Astrocyte (in vitro differentiated cells and primary cell): ENCODE results near the gene EML1. TPM values are rescaled to one million over a fixed set of nuclear protein-coding genes. Genes with fewer than 3 reads are reported as not detected.

ENCODE experiments used
- DNase-seq: peaks from one replicate; pipeline ENCODE4 v3.0.0-alpha.2; 2010; ENCODE audit warnings: low read depth
- FAIRE-seq: peaks from 2 replicates; lab custom pipeline; 2011; peaks lifted over from hg19 to GRCh38; lab: Jason Lieb, UNC
- H2AFZ ChIP-seq: 2 replicates; pipeline ENCODE4 v1.6.0; 2012; ENCODE audit warnings: low read depth, low read length, inconsistent platforms
- H3K27ac ChIP-seq: 2 replicates; pipeline ENCODE4 v1.5.1; 2011; ENCODE audit warnings: low read depth, low read length, inconsistent platforms
- H3K27me3 ChIP-seq: 2 replicates; pipeline ENCODE4 v1.6.0; 2011; ENCODE audit warnings: low read length, inconsistent platforms; ENCODE audit not compliant: insufficient read depth
- H3K36me3 ChIP-seq: 2 replicates; pipeline ENCODE4 v1.5.1; 2011; ENCODE audit warnings: low read length, inconsistent platforms; ENCODE audit not compliant: insufficient read depth
- H3K4me1 ChIP-seq: 2 replicates; pipeline ENCODE4 v1.5.1; 2011; ENCODE audit warnings: low read length, inconsistent platforms; ENCODE audit not compliant: insufficient read depth
- H3K4me2 ChIP-seq: 2 replicates; pipeline ENCODE4 v1.6.0; 2012; ENCODE audit warnings: low read length, inconsistent platforms
- H3K4me3 ChIP-seq: 2 replicates; pipeline ENCODE4 v1.5.1; 2011; ENCODE audit warnings: low read depth, mild to moderate bottlenecking, low read length, inconsistent platforms; ENCODE audit not compliant: insufficient read depth
- H3K79me2 ChIP-seq: 2 replicates; pipeline ENCODE4 v1.6.0; 2012; ENCODE audit warnings: mild to moderate bottlenecking, low read length, inconsistent platforms; ENCODE audit not compliant: insufficient read depth
- H3K9ac ChIP-seq: 2 replicates; pipeline ENCODE4 v1.6.0; 2012; ENCODE audit warnings: mild to moderate bottlenecking, low read length, inconsistent platforms
- H3K9me3 ChIP-seq: 2 replicates; pipeline ENCODE4 v1.5.1; 2012; ENCODE audit warnings: low read depth, mild to moderate bottlenecking, low read length, inconsistent platforms; ENCODE audit not compliant: insufficient read depth
- H4K20me1 ChIP-seq: 2 replicates; pipeline ENCODE4 v1.6.0; 2012; ENCODE audit warnings: low read length, inconsistent platforms; ENCODE audit not compliant: insufficient read depth
- H3K27ac Mint-ChIP-seq: one replicate; pipeline ENCODE4 v1.8.0; 2021; ENCODE audit warnings: mild to moderate bottlenecking, mixed read lengths; ENCODE audit not compliant: unreplicated experiment
- H3K27me3 Mint-ChIP-seq: one replicate; pipeline ENCODE4 v1.8.0; 2021; ENCODE audit warnings: low read depth, mixed read lengths; ENCODE audit not compliant: unreplicated experiment
- H3K36me3 Mint-ChIP-seq: one replicate; pipeline ENCODE4 v1.8.0; 2021; ENCODE audit warnings: low read depth, mixed read lengths; ENCODE audit not compliant: unreplicated experiment
- H3K4me1 Mint-ChIP-seq: one replicate; pipeline ENCODE4 v1.8.0; 2021; ENCODE audit warnings: low read depth, mixed read lengths; ENCODE audit not compliant: unreplicated experiment
- H3K4me3 Mint-ChIP-seq: one replicate; pipeline ENCODE4 v1.8.0; 2021; ENCODE audit warnings: mild to moderate bottlenecking, moderate library complexity, mixed read lengths; ENCODE audit not compliant: unreplicated experiment
- H3K9me3 Mint-ChIP-seq: one replicate; pipeline ENCODE4 v1.8.0; 2021; ENCODE audit warnings: mild to moderate bottlenecking, mixed read lengths; ENCODE audit not compliant: unreplicated experiment
- EZH2 ChIP-seq: IDR thresholded peaks from 2 replicates; pipeline ENCODE4 v1.6.1; 2012; ENCODE audit warnings: mild to moderate bottlenecking, low read length, inconsistent platforms; ENCODE audit not compliant: insufficient read depth
- total RNA-seq: library from RNA; stranded (reverse); gene quantifications from 2 replicates; pipeline ENCODE4 v1.2.1, GENCODE V29; 2021
- TF ChIP-seq, protein P1 (sequence below): IDR thresholded peaks from 2 replicates; pipeline ENCODE4 v1.5.1; 2011; ENCODE audit warnings: low read depth, mild to moderate bottlenecking, inconsistent platforms, low read length, moderate library complexity; ENCODE audit not compliant: insufficient read depth

EML1 gene
- total RNA-seq, 1 donor from 2014 or later = 17.1 TPM

DNA sequence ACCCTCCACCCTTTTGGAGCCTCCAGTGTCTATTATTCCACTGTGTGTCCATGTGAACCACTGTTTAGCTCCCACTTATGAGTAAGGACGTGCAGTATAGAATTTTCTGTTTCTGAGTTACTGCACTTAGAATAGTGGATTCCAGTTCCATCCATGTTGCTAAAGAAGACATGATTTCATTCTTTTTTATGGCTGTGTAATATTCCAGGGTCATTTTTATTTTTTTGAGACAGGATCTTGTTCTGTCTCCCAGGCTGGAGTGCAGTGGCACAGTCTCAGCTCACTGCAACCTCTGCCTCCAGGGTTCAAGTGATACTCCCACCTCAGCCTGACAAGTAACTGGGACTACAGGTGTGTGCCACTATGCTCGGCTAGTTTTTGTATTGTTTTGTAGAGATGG, 31.6 kb downstream of the EML1 start:
- peaks cover 13% of the 10 kb centered on the region for H3K4me1 Mint-ChIP-seq
- peaks cover 15% of the 10 kb centered on the region for H3K27me3 Mint-ChIP-seq

DNA sequence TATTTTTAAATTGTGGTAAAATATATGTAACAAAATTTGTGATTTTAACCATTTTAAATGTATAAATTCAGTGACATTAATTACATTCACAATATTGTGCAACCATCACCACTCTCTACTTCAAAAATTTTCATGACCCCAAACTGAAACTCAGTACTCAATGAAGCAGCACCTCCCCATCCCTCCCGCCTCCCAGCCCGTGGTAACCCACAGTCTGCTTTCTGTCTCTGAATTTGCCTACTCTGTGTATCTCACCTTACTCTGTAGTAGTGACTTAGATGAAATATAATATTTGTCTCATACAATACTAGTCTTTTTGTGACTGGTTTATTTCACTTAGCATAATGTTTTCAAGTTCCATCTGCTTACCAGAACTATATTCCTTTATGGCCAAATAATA, 36.2 kb downstream of the EML1 start:
- TF ChIP-seq, protein P1, sequence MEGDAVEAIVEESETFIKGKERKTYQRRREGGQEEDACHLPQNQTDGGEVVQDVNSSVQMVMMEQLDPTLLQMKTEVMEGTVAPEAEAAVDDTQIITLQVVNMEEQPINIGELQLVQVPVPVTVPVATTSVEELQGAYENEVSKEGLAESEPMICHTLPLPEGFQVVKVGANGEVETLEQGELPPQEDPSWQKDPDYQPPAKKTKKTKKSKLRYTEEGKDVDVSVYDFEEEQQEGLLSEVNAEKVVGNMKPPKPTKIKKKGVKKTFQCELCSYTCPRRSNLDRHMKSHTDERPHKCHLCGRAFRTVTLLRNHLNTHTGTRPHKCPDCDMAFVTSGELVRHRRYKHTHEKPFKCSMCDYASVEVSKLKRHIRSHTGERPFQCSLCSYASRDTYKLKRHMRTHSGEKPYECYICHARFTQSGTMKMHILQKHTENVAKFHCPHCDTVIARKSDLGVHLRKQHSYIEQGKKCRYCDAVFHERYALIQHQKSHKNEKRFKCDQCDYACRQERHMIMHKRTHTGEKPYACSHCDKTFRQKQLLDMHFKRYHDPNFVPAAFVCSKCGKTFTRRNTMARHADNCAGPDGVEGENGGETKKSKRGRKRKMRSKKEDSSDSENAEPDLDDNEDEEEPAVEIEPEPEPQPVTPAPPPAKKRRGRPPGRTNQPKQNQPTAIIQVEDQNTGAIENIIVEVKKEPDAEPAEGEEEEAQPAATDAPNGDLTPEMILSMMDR = no peak
- TF ChIP-seq EZH2 = no peak

More for the DNA sequence above, 31.6 kb downstream of the EML1 start:
- Histone ChIP-seq H3K9me3 (no peaks in the 10 kb centered on the region), H3K36me3 (no peaks in the 10 kb centered on the region), H3K79me2 (peaks cover 72% of the 10 kb centered on the region), H3K27me3 (peaks cover 10% of the 10 kb centered on the region), H3K9ac (no peak overlapping the region), H3K4me1 (peaks cover 13% of the 10 kb centered on the region), H3K27ac (no peak overlapping the region), H4K20me1 (peaks cover 96% of the 10 kb centered on the region), H2AFZ (no peak overlapping the region), H3K4me2 (no peak overlapping the region), H3K4me3 (no peak overlapping the region)
- no peak for DNase-seq
- Mint-ChIP-seq H3K9me3 (peaks cover 3% of the 10 kb centered on the region), H3K4me3 (no peak overlapping the region), H3K36me3 (peaks cover 8% of the 10 kb centered on the region), H3K27ac (no peak overlapping the region)
- no peak for FAIRE-seq
- TF ChIP-seq, protein P1 = no peak
- TF ChIP-seq EZH2 = no peak

DNA sequence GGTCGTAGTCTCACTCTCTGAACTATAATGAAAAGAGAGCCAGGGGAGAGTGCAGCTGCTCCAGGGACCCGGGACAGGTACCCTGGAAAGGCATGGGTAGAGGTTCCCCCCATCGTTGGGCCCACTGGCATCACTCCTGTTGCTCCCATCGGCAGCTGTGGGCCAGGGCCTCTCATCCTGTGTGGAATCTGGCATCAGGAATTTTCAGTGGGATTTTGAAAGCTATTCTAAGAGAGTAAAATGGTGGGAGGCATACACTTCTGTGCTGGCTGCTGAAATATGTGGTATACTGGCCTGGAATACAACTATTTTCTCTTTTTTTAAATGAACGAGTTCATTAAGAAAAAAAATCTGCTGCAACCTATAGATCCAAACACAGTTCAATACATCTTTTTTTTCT, 38.1 kb downstream of the EML1 start:
- H3K27me3 Mint-ChIP-seq = peaks cover 2% of the 10 kb centered on the region
- H3K27ac Mint-ChIP-seq = no peak overlapping the region
- Histone ChIP-seq H3K27me3 (no peaks in the 10 kb centered on the region), H3K4me1 (no peaks in the 10 kb centered on the region), H3K79me2 (peaks cover 89% of the 10 kb centered on the region), H3K4me3 (no peak overlapping the region), H4K20me1 (peaks cover 92% of the 10 kb centered on the region), H2AFZ (no peak overlapping the region), H3K9me3 (no peaks in the 10 kb centered on the region), H3K9ac (no peak overlapping the region), H3K36me3 (no peaks in the 10 kb centered on the region), H3K4me2 (no peak overlapping the region), H3K27ac (no peak overlapping the region)
- H3K9me3 Mint-ChIP-seq = no peaks in the 10 kb centered on the region
- DNase-seq = no peak
- H3K36me3 Mint-ChIP-seq = peaks cover 3% of the 10 kb centered on the region
- TF ChIP-seq EZH2 = no peak
- TF ChIP-seq, protein P1 = no peak
- H3K4me1 Mint-ChIP-seq = no peaks in the 10 kb centered on the region
- FAIRE-seq = no peak
- H3K4me3 Mint-ChIP-seq = no peak overlapping the region

More for the DNA sequence above, 36.2 kb downstream of the EML1 start:
- FAIRE-seq = no peak
- no peaks in the 10 kb centered on the region for H3K4me1 ChIP-seq
- H3K27me3 ChIP-seq = no peaks in the 10 kb centered on the region
- no peak overlapping the region for H3K27ac Mint-ChIP-seq
- no peaks in the 10 kb centered on the region for H3K4me1 Mint-ChIP-seq
- H3K9ac ChIP-seq = no peak overlapping the region
- no peaks in the 10 kb centered on the region for H3K36me3 ChIP-seq
- H3K9me3 ChIP-seq = no peaks in the 10 kb centered on the region
- DNase-seq = no peak
- H3K36me3 Mint-ChIP-seq = peaks cover 3% of the 10 kb centered on the region
- H3K4me2 ChIP-seq = no peak overlapping the region
- H3K4me3 Mint-ChIP-seq = no peak overlapping the region
- peaks cover 95% of the 10 kb centered on the region for H4K20me1 ChIP-seq
- H3K27me3 Mint-ChIP-seq = peaks cover 2% of the 10 kb centered on the region
- peaks cover 3% of the 10 kb centered on the region for H3K9me3 Mint-ChIP-seq
- H3K4me3 ChIP-seq = no peak overlapping the region
- peaks cover 81% of the 10 kb centered on the region for H3K79me2 ChIP-seq
- H3K27ac ChIP-seq = no peak overlapping the region
- H2AFZ ChIP-seq = no peak overlapping the region
